Uterus (tissue), 2 donors: Measurements from ENCODE around the gene MTHFSD.

Source experiments
- CTCF ChIP-seq, 4 experiments: fragments of 200-600 bp in 2 of 4; fragments of 450-650 bp in 2 of 4; sonication (generic) in 2 of 4; IDR thresholded peaks; one replicate each; pipeline ENCODE4 v1.5.1; 2016 to 2019; ENCODE audit warnings: antibody characterized with exemption in 4 of 4, mild to moderate bottlenecking in 2 of 4, moderate library complexity in 1 of 4
- POLR2A ChIP-seq, 2 donors: fragments of 450-650 bp; IDR thresholded peaks; one replicate each; pipeline ENCODE4 v1.6.1; 2016; ENCODE audit warnings: antibody characterized with exemption in 2 of 2, mild to moderate bottlenecking in 1 of 2, moderate library complexity in 1 of 2

GRCh38 chr16:86545954-86546637 lies 8.9 kb downstream of the MTHFSD start:
- TF ChIP-seq CTCF (IDR thresholded peaks at IDR 0.05): no peak
- TF ChIP-seq POLR2A (IDR thresholded peaks at IDR 0.05): no peak
